Uterus (tissue), 4 donors: ENCODE results near the gene BTG3. TPM values are rescaled to one million over a fixed set of nuclear protein-coding genes. Genes with fewer than 3 reads are reported as not detected.

Experiments used
- DNase-seq, 2 donors: peaks; one replicate each; pipeline ENCODE4 v3.0.0-alpha.2; 2019 to 2020
- H3K27ac ChIP-seq, 2 donors: fragments of 200-600 bp; sonication (generic); 1 replicate in 1 of 2; 2 replicates in 1 of 2; pipeline ENCODE4 v1.5.1; 2016 to 2018
- H3K27me3 ChIP-seq, 2 donors: fragments of 200-600 bp; sonication (generic); one replicate each; pipeline ENCODE4 v1.5.1; 2018 to 2019; ENCODE audit warnings: control low read depth in 1 of 2
- H3K36me3 ChIP-seq, 2 donors: fragments of 200-600 bp; sonication (generic); one replicate each; pipeline ENCODE4 v1.5.1; 2019; ENCODE audit warnings: control low read depth in 1 of 2
- H3K4me1 ChIP-seq, 2 donors: fragments of 200-600 bp; sonication (generic); one replicate each; pipeline ENCODE4 v1.5.1; 2018 to 2019; ENCODE audit warnings: control low read depth in 1 of 2
- H3K4me3 ChIP-seq, 2 donors: fragments of 200-600 bp; sonication (generic); 1 replicate in 1 of 2; 2 replicates in 1 of 2; pipeline ENCODE4 v1.5.1; 2018 to 2019; ENCODE audit warnings: mild to moderate bottlenecking in 1 of 2
- H3K9me3 ChIP-seq, 2 donors: fragments of 200-600 bp; sonication (generic); one replicate each; pipeline ENCODE4 v1.5.1; 2019; ENCODE audit warnings: control low read depth in 1 of 2
- POLR2A ChIP-seq, 2 donors: fragments of 450-650 bp; IDR thresholded peaks; one replicate each; pipeline ENCODE4 v1.6.1; 2016; ENCODE audit warnings: antibody characterized with exemption in 2 of 2, mild to moderate bottlenecking in 1 of 2, moderate library complexity in 1 of 2
- intact Hi-C: fragments of 100-400 bp; cut with DNase I; formaldehyde crosslinking; loops from one replicate; pipeline ENCODE4 v1.15.1; 2023; ENCODE audit warnings: low total_unique reads
- total RNA-seq, 4 donors: library from RNA; depleted of rRNA in 3 of 4; stranded (reverse); fragments of >200 nt in 3 of 4; gene quantifications; one replicate each; pipeline versions ENCODE4 v1.1.0 to v1.2.4, GENCODE V29; 2014 to 2023
- TF ChIP-seq, protein P1 (sequence below), 4 experiments: fragments of 200-600 bp in 2 of 4; fragments of 450-650 bp in 2 of 4; sonication (generic) in 2 of 4; IDR thresholded peaks; one replicate each; pipeline ENCODE4 v1.5.1; 2016 to 2019; ENCODE audit warnings: antibody characterized with exemption in 4 of 4, mild to moderate bottlenecking in 2 of 4, moderate library complexity in 1 of 4
- donor health status: DM: yes; HTN: yes; CAD: no.

Gene BTG3
- total RNA-seq, 4 donors from 2014 or later: 32.8 to 160 (median 74.8) TPM

GRCh38 chr21:17580319-17580718, 32.4 kb downstream of the BTG3 start:
- Histone ChIP-seq H3K27ac (no peak overlapping the region), H3K27me3 (no peaks in the 10 kb centered on the region), H3K4me3 (no peak overlapping the region), H3K9me3 (no peaks in the 10 kb centered on the region), H3K4me1 (no peaks in the 10 kb centered on the region), H3K36me3 (no peaks in the 10 kb centered on the region)
- intact Hi-C loops: loop anchor here (10.0 kb wide), 1 partner anchor 186 kb away; no protein-coding TSS in a partner anchor
- no peak for TF ChIP-seq POLR2A (IDR thresholded peaks at IDR 0.05)
- TF ChIP-seq, protein P1, sequence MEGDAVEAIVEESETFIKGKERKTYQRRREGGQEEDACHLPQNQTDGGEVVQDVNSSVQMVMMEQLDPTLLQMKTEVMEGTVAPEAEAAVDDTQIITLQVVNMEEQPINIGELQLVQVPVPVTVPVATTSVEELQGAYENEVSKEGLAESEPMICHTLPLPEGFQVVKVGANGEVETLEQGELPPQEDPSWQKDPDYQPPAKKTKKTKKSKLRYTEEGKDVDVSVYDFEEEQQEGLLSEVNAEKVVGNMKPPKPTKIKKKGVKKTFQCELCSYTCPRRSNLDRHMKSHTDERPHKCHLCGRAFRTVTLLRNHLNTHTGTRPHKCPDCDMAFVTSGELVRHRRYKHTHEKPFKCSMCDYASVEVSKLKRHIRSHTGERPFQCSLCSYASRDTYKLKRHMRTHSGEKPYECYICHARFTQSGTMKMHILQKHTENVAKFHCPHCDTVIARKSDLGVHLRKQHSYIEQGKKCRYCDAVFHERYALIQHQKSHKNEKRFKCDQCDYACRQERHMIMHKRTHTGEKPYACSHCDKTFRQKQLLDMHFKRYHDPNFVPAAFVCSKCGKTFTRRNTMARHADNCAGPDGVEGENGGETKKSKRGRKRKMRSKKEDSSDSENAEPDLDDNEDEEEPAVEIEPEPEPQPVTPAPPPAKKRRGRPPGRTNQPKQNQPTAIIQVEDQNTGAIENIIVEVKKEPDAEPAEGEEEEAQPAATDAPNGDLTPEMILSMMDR (IDR thresholded peaks at IDR 0.05): no peak
- DNase-seq: no peak

DNA sequence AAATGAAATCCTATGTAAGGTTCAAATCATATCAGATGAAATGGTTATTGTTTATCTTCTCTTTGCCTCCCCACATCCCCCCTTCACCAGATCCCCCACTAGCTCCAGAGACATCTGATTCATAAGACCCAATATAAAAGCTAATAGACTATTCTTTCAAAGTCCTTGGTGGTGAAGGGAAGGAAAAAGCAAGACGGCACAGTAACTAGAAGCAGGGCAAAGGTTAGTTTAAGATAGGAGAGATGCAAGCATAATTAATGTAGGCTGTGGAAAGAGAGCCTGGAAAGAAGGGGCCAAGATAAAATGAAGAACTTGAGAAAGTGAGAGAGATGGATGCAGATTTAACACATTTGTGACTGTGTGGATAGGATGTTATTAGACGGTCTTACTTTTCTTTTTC, 33.8 kb downstream of the BTG3 start:
- Histone ChIP-seq H3K36me3 (no peaks in the 10 kb centered on the region), H3K27me3 (no peaks in the 10 kb centered on the region), H3K27ac (no peak overlapping the region), H3K4me1 (no peaks in the 10 kb centered on the region), H3K9me3 (no peaks in the 10 kb centered on the region), H3K4me3 (no peak overlapping the region)
- TF ChIP-seq, protein P1 (IDR thresholded peaks at IDR 0.05): no peak
- no peak for TF ChIP-seq POLR2A (IDR thresholded peaks at IDR 0.05)
- intact Hi-C loops: no loop called here
- no peak for DNase-seq

DNA sequence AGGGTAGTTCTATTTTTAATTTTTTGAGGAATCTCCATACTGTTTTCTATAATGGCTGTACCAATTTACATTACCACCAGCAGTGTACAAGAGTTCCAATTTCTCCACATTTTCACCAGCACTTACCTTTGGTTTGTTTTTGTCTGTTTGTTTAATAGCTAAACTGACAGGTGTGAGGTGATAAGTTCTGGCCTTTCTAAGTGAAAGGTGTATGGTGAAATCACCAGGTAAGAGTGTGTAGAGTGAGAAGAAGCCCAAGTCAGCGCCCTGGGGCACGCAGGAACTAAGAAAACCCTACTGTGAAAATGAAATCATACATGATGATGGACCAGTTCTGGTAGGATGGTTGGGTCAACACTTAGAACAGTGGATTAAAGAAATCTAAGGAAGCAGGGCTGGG, 34.5 kb downstream of the BTG3 start:
- TF ChIP-seq, protein P1 (IDR thresholded peaks at IDR 0.05): no peak
- no peak for TF ChIP-seq POLR2A (IDR thresholded peaks at IDR 0.05)
- Histone ChIP-seq H3K4me1 (no peaks in the 10 kb centered on the region), H3K36me3 (no peaks in the 10 kb centered on the region), H3K4me3 (no peak overlapping the region), H3K9me3 (no peaks in the 10 kb centered on the region), H3K27me3 (no peaks in the 10 kb centered on the region), H3K27ac (no peak overlapping the region)
- intact Hi-C loops: no loop called here
- no peak for DNase-seq

GRCh38 chr21:17577701-17578100, 35.0 kb downstream of the BTG3 start:
- Histone ChIP-seq H3K36me3 (no peaks in the 10 kb centered on the region), H3K9me3 (no peaks in the 10 kb centered on the region), H3K27me3 (no peaks in the 10 kb centered on the region), H3K4me3 (no peak overlapping the region), H3K27ac (no peak overlapping the region), H3K4me1 (no peaks in the 10 kb centered on the region)
- intact Hi-C loops: no loop called here
- no peak for DNase-seq
- TF ChIP-seq, protein P1 (IDR thresholded peaks at IDR 0.05): no peak
- TF ChIP-seq POLR2A (IDR thresholded peaks at IDR 0.05): no peak

- no peak for TF ChIP-seq POLR2A (IDR thresholded peaks at IDR 0.05)
- TF ChIP-seq, protein P1 (IDR thresholded peaks at IDR 0.05): no peak
Measured at GRCh38 chr21:17576080-17576835, 36.4 kb downstream of the BTG3 start.

More at GRCh38 chr21:17576080-17576835, 36.4 kb downstream of the BTG3 start:
- Histone ChIP-seq H3K4me3 (no peak overlapping the region), H3K4me1 (no peaks in the 10 kb centered on the region), H3K36me3 (no peaks in the 10 kb centered on the region), H3K9me3 (no peaks in the 10 kb centered on the region), H3K27ac (no peak overlapping the region), H3K27me3 (no peaks in the 10 kb centered on the region)
- no peak for DNase-seq
- intact Hi-C loops: no loop called here
